GM15510 (cell line): Measurements from ENCODE around the gene PIM1.

ENCODE experiments used
- POLR2A ChIP-seq: IDR thresholded peaks from 3 replicates; pipeline ENCODE4 v1.6.1; 2011; ENCODE audit warnings: borderline replicate concordance; ENCODE audit not compliant: insufficient read length; ENCODE audit errors: extremely low read depth

Gene PIM1

GRCh38 chr6:37201726-37202125 is 31.8 kb downstream of the PIM1 start:
- no peak for TF ChIP-seq POLR2A

- no peak for TF ChIP-seq POLR2A
Observed at GRCh38 chr6:37202788-37203491, 33.0 kb downstream of the PIM1 start.

DNA sequence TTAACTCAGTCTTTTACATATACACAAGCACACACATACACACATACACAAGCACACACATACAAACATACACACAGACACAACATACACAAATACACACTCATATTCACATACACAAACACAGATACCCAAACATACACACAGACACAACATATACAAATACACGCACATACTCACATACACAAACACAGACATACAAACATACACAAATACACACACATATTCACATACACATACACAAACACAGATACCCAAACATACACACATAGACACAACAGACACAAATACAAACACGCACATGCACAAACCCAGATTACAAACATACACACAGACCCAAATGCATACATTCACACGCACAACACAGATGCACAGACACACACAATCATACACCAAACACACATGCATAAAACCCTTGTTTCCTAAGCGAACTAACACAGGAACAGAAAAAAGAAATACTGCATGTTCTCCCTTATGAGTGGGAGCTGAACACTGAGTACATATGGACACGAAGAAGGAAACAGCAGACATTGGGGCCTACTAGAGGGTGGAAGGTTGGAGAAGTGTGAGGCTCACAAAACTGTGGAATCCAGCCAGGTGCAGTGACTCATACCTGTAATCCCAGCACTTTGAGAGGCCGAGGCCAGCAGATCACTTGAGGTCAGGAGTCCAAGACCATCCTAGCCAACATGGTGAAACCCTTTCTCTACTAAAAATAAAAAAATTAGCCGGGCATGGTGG is 34.2 kb downstream of the PIM1 start:
- TF ChIP-seq POLR2A, result no peak

GRCh38 chr6:37205175-37205996 is 35.4 kb downstream of the PIM1 start:
- no peak for TF ChIP-seq POLR2A

- no peak for TF ChIP-seq POLR2A
Observed at GRCh38 chr6:37205997-37206340, 36.0 kb downstream of the PIM1 start.

DNA sequence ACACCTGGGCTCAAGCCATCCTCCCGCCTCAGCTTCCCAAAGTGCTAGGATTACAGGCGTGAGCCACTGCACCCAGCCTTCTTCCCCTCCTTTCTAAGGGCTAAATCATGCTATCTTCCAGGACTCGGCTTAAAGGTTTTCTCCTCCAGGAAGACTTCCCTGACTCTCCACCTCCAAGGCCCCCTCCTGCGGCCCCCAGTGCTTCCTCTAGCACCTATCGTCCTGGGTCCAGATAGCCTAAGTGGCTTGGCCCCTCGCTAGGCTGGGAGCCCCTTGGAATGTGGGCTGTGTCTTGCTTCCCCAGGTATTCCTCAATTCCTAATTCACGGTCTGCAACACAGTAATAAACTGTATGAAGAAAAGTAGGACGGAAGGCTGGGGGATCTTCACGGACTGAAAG is 36.7 kb downstream of the PIM1 start:
- TF ChIP-seq POLR2A, result no peak

- TF ChIP-seq POLR2A, result no peak
Observed at GRCh38 chr6:37207903-37208456, 38.0 kb downstream of the PIM1 start.

- no peak for TF ChIP-seq POLR2A
Observed at GRCh38 chr6:37208793-37209192, 38.8 kb downstream of the PIM1 start.

DNA sequence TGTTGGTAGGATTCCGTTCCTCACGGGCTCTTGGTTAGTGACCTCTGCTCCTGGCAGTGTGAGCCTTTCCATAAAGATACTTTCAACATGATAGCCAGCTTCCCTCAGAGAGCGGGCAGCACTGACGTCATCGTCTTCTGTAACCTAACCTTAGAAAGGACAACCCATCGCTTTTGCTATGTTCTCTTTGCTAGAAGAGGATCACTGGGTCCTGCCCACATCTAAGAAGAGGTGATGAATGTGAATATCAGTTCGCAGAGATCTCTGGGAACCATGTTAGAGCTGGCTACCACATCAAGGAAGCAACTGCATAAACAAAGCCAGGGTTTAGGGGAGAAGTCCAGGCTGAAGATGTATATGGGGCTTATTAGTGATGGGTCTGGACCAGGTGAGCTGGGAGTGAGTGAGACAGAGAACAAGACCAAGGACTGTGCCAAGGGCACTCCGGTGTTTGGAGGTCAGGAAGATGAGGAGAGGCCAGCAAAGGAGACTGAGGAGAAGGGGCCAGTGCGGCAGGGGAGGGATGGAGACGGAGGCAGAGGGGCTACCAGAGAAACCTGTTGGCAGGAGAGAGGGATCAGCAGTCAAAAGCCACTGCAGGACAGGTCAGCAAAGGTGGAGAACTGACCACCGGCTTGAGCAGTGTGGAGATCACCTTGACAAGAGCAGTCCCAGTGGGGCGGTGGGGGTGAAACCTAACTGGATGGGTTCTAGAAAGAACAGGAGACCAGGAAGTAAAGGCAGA is 39.7 kb downstream of the PIM1 start:
- no peak for TF ChIP-seq POLR2A

DNA sequence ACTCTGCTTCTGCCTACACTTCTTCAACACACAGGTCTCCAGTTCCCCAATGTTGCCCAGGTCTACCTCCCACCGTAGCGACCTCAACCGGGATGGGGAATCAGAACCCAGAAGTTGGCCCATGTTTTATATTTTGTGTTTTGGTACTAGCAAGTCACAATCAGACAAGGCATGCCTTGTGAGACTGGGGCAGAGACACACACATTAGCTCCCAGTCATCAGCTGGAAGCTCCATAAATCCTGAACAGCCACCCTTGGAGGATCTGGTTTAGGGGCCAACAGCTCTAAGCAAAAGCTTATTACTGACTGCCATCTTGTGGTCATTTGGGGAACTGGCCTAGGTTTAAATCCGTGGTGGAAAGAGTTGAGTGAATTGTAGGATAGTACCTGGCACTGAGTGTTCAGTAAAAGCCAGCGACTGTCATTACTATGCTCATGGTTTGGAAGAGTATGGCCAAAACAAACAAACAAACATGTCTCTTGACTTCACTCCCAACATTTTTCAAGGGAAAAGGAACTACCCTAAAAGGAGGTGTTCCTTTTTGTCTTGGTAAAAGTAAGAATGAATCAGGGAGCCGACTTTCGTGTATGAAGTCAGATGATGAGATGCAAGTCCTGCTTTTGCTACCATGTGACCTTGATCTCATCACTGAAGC is 40.5 kb downstream of the PIM1 start:
- no peak for TF ChIP-seq POLR2A

GRCh38 chr6:37212268-37212667 is 42.3 kb downstream of the PIM1 start:
- TF ChIP-seq POLR2A, result no peak

GRCh38 chr6:37218061-37218460 is 48.1 kb downstream of the PIM1 start:
- no peak for TF ChIP-seq POLR2A

DNA sequence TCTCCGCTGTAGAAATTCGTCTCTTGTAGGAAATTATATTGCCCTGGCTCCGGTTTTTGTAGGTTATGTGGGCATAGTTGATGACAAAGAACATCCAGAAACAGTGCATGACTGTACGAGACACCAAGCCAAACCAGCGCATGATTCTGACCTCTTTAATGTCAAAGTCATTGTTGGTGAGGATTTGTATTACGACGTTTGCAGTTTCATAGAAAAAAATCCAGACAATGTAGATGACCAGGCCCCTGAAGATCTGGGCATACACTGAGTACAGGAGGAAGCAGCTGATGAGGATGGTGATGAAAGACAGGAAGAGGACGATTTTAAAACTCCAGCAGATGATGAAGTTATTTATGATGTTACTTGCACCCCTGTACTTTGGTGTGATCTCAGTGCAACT is 48.6 kb downstream of the PIM1 start:
- no peak for TF ChIP-seq POLR2A

GRCh38 chr6:37221585-37222124 is 51.7 kb downstream of the PIM1 start:
- no peak for TF ChIP-seq POLR2A
